ENCODE measurements around the gene CCDC27.

CCDC27 gene

DNA sequence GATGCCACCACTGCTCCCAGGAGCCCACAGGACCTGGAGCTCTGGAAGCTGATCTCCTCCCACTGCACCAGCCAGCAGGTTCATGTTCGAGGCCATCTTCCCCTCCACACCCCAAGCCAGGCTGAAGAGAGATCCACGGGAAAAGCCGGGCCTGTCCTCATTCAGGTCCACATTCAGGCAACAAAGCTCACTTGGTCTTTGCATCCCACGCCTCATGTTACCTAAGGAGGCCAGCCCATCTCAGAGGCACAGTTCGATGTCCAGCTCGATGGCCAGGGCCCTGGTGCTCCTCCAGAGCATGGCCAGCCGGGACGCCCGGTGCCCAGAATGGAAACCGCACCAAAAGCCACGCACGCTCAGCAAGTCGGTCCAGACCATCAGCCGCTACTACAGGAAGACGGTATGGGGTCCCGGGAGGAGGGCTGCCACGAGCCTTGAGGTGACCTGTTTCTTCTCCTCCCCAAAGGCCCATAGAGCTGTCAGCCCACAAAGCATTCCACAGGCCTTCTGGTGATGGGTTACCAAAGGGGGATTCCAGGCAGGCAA lies at the start of gene CCDC27:
Gene CCDC27 (plus strand): TSS at position 51 of the 546 bp plus-strand sequence. CDS start 32 bp downstream, at position 83.
- DNase-seq (ENCODE audit: low read depth in 2 of 2): no peak

DNA sequence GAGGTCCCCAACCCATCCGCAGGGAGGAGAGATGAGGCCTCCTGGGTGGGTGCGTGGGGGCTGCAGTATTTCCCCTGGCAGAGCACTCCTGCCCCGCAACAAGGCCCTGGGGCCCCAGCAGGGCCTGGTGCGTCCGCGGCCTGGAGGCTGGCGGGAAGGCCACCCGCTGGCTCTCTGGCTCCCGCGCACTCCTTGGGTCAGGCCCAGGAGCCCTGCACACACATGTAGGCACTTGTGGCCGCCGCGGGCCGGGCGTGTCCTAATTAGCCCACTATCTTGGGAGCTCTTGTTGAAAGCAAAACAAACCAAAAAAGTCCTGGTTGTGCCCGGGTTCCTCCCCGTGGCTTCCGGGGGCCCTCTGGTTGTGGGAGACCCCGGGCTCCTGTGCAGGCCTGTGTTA lies 49.7 kb upstream of the CCDC27 start:
- DNase-seq (ENCODE audit: low read depth in 2 of 2): no peak

DNA sequence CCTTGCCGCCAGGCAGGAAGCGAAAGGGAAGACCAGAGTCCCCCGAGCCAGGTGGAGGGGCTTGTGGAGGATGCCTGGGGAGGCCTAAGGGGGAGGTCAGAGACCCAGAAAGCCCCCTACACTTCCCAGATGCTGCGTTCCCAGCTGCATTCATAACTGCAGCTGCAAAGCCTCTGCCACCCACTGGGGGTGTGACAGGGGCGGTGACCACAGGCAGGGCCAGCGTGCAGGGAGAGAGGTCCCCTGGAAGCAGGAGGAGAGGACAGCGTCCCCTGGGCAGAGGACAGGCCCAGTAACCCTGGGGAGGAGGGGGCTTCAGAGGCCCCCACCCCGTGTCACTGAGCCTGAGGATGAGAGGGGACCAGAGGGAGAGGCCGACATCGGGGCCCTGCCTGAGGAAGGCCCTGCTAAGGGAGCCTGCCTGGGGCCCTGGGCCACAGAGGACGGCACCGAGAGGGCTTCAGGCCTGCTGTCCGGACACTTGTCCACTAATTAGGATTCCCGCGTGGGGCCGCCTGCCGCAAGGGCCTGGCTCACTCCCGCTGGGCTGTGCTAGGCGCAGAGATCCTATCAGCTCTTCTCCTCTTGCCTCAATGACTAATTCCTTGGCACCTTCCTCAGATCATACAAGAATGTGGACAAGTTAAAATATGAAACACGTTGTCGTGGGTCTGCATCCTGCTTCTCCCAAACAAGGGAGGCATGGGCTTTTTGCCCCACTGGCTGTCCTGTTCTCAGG lies 49.1 kb upstream of the CCDC27 start:
- no peak for DNase-seq (ENCODE audit: low read depth in 2 of 2)

DNA sequence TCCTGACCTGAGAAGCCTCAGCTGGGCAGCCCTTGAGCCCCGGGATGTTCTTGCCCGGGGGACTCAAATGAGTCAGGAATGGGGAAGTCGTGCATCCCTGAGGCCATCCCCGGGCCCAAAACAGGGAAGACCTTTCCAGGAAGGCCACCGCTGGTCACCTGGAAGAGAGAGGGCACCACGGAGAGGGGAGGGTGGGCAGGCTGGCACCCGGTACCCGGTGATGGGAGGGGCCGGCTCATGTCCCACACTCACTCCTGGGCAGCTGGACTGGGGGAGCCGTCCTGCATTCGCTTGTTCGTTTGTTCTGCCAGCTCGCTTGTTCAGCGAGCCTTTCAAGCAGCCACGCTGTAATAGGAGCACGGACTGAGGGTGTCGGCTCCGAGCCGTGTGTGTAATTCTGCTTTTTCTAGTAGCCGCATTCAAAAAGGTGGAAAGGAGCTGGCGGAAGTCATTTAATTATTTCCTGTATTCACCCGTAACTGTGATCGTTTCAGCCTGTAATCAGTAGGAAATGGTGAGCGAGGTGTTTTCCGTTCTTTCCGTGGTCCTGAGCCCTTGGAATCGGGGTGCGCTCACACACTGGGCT lies 48.4 kb upstream of the CCDC27 start:
- DNase-seq (ENCODE audit: low read depth in 2 of 2): no peak

DNA sequence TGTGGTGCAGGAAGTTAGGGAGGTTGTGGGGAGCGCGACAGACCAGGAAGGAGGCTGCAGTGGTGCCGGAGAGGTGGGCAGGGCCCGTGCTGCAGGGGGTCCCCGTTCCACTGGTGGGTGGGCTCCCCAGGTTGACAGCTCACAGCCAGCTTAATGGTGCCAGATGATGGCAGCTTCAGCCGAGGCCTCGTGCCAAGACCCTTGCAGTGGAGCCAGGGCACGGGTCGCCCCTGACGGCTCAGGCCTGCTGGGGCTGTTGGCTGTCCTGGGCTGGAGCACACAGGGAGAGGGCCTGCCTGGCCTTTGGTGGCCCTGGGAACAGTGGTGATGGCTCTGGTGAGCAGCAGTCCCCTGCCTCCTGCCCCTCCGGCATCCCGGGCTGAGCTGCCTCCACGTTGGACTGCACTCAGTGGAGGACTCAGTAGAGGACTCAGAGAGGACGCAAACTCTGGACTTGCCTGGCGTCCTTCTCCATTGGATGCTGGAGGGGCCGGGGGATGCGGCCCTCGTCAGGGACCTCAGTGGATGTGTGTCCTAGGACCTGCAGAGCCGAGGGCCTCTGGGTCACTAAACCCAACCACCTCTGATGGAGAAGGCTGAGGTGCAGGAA lies 46.8 kb upstream of the CCDC27 start:
- DNase-seq (ENCODE audit: low read depth in 2 of 2): no peak

DNA sequence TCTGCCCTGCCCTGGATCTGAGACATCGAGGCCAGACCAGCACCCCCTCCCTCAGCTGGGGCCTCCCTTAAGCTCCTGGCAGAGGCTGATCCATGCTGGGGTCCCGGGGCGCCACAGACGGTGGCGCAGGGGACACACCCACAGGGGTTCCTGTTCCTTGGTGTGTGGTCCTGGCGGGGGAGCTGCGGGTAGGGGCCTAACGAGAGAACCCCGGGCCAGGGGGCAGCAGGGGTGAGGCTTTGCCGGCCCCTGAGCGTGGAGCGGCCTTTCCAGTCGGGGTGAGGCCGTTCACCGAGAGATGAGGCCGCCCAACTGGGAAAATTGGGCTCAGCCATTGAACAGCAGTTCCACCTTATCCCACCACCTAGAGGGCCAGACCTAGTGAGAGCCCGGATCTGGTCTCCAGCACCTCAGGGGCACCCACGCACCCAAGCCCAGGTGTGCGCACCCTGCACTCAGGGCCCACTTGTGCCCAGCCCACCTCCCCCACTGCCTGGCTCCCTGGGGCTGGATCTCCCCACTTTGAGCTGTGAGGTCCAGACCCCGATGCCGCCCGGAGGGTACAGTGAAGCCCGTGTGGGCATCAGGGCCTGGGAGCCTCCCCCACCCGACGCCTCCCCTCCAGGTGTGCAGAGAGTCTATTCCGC lies 45.5 kb upstream of the CCDC27 start:
- DNase-seq (ENCODE audit: low read depth in 2 of 2): no peak

DNA sequence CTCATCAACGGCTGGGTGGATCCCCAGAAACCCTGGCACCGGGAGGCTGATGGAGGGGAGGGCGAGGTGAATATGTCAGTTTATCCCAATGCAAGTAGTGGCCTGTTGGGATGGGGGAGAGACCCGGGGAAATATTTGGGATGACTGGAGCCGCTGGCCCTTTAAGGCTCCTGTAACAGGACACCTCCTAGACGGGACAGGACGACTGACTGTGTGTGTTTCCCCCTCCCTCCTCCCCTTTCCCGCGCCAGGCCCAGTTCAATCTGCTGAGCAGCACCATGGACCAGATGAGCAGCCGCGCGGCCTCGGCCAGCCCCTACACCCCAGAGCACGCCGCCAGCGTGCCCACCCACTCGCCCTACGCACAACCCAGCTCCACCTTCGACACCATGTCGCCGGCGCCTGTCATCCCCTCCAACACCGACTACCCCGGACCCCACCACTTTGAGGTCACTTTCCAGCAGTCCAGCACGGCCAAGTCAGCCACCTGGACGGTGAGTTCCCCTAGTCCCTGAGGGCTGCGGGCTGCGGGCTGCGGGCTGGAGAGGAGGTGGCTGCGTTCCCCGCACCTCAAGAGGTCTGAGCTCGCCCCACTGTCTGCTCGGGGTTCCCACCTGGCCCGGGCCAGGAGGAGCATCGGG lies 44.8 kb upstream of the CCDC27 start:
- DNase-seq (ENCODE audit: low read depth in 2 of 2): no peak

DNA sequence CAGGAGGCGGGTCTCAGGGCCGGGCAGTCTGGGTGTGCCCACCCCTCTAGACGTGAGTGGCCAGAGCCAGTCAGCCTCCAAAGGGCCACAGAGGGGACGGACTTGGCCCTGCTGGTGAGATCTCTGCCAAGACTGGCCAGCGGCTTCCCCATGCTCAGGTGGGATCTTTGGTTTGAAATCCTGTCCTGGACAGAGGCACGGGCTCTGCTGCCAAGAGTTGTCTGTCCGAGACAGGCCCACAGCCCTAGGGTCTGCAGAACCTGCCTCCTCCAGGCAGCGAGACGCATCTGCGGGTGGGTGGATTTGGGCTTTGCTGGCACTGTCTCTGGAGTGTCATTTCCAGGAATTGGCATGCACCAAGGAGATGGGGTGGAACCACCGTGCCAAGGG lies 44.3 kb upstream of the CCDC27 start:
- no peak for DNase-seq (ENCODE audit: low read depth in 2 of 2)

DNA sequence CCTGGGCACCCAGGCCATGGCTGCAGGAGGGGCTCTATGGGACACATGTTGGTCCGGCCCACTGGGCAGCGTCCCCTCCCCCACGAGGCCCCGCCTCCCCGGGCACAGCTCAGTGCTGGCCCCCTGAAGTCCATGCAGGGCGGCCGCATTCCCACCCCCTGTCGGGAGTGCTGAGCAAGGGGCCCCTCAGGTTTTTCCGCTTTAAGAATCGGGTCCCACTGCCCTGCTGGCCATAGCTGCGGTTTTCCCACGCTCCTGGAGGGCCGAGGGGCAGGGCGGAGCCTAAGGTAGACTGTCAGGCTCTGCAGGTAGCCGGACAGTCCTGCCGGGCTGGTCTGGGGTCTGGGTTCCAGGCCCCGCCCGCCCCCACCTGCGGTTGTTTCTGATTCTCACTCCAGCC lies 43.5 kb upstream of the CCDC27 start:
- no peak for DNase-seq (ENCODE audit: low read depth in 2 of 2)

DNA sequence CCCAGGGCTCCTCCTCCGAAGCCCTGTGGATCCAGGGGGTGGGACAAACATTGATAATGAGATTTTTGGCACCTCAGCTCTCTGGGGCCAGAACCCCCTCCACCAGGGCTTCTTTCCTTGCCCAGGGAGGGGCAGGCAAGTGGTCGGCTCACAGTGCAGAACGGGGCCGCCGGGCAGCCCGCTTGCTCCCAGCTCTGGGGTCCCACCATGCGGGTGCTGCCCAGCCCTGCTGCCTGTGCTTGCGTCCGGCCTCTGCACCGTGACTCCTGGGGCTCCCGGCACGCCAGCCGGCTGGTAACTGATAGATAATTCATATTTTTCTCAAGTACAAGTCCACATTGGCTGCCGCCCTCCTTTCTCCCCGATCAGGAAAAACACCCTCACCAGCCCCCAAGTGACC lies 42.0 kb upstream of the CCDC27 start:
- DNase-seq (ENCODE audit: low read depth in 2 of 2): no peak

DNA sequence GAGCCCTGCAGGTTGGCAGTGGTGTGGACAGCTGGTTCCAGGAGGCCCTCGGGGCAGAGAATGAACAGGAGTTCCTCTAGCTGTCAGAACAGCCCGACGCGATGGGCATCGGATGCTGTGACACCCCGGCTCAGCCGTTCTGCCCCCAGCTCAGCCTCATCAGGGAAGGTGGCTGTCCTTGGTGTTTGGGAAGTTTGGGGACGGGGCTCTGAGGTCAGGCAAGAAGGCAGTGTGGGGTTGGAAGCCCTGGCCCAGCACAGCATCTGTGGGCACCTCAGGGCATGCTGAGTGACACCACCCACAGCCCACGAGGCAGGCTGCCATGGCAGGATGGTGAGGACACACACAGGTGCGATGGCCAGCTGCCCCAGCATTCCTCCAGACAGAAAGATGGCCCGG lies 40.9 kb upstream of the CCDC27 start:
- no peak for DNase-seq (ENCODE audit: low read depth in 2 of 2)

DNA sequence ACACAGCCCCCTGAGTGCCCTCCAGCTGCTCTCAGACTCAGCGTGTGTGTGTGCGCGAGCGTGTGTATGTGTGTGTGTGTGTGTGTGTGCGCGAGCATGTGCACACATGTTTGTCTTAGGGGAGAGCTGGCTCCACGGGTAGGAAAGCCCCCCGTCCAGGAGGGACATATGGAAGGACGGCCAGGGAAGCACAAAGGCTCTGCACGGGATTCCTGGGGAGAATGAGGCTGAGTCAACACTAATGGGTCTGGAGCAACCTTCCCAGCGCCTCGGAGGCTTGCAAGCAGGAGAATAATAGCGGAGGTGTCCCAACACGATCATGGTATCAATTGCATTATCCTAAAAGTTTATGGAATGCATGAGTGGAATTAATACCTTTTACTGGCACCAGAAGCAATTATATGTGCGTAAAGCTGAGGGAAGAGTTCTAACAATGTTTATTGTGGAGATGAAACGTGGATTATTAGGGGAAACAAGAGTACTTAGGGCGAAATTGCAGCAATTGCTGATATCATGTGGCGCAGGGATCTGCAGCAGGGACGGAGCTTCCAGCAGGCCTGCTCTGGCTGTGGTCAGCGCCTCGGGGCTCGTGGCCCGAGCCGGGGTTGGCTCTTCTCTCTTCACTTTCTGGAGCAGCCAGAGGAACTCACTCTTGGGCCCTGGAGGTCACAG lies 40.3 kb upstream of the CCDC27 start:
- DNase-seq (ENCODE audit: low read depth in 2 of 2): no peak

DNA sequence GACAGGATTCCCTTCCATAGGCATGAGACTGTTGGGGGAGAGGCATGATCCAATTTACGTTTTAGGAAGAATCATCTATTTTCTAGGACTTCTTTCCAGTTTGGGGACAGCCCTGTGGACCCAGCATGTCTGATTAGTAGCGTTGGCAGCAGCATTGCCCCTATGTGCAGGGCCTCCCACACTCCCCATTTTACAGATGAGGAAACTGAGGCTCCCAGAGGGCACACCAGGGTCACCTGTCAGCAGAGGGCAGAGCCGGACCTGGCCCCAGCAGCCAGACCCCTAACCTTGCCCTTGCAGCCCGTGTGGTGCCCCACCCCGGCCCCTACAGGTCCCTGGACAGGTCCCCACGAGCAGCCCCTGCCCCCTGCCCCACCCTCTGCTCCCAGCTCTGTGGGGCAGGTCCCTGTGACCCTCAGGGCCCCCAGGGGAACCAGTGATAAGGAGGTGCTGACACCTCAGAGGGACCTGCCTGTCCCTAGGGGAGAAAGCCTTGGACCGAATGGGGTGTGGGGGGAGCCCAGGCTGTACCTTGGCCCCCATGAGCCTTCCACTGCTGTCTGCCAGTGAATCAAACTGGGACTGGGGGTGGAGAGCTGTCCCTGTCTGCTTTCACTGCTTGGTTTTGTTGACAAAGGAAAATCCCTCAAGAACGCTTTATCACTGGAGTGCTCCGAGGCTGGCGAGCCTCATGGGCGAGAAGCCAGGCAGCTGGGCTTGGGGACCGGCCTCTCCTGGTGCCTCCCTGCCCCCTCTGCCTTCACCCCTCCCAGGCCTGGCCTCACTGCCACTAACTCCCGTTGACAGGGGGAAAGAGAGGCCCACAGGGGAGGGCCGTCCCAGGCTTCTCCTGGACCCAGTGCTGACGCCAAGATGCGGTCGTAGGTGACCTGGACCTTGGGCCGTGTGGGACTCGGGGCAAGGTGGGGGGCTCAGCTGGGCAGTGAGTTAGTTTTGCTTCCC lies 39.4 kb upstream of the CCDC27 start:
- no peak for DNase-seq (ENCODE audit: low read depth in 2 of 2)

DNA sequence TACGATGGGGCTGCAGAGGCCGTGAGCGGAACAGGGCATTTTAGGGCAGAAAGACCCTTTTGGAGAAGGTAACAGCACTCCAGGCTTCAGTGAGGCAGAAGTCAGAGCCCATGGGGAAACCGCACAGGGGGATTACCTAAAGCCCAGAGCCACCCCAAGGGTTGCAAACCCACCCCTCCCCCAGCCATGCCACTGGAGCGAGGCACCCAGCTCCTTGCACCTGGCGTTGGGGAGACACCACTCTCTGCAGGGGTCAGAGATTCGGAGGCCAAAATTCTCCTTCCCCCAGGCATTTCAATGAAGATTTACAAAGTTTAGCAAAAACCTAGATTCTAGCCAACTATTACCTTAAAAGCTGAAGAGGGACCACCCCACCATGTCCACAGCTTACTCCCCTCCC lies 38.4 kb upstream of the CCDC27 start:
- no peak for DNase-seq (ENCODE audit: low read depth in 2 of 2)

DNA sequence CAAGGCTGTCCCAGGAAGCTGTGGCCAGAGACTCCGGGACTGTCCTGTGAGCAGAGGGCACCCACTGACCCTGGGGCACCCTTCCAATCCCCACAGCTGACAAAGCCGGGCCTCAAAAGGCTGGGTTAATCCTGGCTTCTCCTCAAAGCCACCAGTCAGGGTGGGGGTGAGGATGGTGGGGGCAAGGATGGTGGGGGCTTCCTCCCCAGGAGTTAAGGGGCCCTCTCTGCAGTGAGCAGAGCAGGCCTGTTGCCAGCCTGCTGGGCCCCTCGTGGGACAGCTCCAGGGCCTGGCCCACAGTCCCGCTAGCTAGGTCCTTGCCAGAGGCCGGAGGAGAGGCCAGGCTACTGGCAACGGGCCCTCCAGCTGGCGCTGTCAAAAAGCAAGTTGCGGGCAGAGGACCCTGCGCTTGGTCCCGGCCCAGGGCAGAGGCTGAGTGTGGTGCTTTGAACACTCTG lies 37.9 kb upstream of the CCDC27 start:
- no peak for DNase-seq (ENCODE audit: low read depth in 2 of 2)

DNA sequence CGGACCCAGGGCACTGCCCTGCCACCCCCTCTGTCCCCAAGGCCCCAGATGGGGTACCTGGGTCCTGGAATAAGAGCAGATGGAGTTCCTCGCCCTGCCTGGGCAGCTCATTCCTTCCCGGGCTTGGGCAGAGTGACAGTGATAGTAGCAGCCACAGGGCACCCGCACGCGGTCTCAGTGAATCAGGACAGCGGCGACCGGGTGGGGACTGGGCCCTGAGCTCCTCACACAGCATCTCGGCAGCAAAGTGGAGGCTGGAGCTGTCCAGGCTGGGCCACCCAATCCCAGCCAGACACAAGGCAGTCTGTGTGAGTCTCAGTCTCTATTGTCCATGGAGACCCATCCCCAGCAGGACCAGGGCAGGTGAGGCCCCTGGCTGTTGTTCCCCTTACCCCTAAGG lies 37.4 kb upstream of the CCDC27 start:
- DNase-seq (ENCODE audit: low read depth in 2 of 2): no peak

DNA sequence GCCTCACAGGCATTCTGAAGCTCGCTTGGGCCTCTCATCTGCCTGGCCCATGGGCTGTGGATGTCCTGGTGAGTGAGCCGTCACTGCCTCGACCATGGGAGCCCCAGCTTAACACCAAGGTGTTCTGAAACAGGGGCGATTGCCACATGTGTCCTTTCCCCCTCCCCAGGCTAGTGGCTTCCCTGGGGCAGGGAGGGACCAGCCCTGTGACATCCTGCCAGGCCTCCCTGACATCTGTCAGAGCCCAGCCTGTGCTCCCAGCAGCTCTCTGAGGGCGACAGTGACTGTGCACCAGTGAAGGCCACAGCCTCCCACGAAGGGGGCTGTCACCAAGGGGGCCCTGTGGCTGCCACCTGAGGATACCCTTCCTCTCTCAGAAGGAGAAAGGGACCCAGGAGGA lies 35.9 kb upstream of the CCDC27 start:
- DNase-seq (ENCODE audit: low read depth in 2 of 2): no peak

DNA sequence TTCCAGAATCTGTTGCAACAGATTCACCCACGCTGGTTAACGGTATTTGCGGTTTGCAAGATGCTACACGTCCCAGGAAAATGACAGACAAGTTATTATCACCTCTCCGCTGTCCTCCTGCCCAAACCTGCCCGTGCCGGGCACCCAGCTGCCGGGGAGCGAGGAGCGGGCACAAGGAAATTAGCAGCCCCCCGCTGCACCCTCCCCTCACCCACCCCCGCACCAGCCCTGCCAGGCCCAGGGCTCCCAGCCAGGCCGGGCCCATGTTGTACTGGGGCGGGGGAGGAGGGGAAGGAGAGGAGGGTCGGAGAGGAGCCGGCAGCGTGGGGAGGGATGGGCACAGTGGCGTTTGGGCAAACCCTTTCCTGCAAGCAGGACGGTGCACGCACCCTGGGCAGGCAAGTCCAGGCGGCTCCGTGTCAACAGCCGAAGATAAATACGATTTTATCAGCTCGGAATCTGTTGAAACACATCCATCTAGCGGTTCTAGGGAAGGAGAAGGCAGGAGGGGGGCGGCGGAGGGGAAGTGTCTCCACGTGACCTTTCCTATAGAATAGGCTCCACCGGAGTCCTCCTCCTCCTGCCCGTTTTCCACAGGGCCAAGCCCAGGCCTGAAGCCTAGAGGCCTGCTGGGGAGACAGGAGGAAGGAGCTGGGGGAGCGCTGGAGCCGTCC lies 35.1 kb upstream of the CCDC27 start:
- DNase-seq (ENCODE audit: low read depth in 2 of 2): no peak

DNA sequence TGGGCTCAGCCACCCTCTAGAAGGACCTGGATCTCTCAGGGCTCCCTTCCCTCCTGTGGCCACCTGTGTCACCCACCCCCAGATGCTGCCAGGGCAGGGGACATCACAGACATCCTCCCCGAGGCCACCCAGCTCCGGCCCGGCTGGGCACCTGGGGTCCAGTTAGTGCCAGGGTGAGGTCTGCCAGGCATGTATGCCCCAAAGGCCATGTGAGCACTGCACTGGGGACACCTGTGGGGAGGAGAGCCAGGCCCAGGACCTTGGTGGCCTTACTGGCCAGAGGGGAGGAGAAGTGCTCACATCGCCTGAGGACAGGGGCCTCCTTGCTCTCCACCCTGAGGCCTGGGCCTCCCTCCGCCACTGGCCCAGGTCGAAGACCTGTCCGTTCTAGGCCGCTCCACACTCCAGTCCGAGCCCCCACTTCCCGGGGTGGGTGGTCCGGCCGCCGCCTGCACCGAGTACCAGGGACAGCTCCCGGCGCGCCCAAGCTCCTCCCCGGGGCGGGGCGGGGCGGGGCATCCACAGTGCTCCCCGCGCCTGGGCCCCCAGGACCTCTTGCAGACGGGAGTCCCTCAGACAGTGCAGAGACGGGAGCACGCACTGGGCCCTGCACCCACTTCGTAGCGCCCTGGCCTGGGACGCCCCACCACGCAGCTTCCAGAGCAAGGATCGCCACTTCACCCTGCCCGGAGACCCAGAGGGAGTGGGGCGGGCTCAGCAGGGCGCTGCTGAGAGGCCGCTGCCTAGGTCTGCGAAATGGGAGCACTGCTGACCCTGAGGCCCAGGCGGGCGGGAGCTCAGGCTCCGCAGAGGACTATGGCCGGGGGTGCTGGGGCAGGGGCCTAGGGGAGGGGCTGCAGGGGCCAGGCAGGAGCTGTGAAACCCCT lies 34.3 kb upstream of the CCDC27 start:
- DNase-seq (ENCODE audit: low read depth in 2 of 2): no peak
